Glutamatergic neuron (in vitro differentiated cells): ENCODE results near the gene TMEM127. TPM values are rescaled to one million over a fixed set of nuclear protein-coding genes. Genes with fewer than 3 reads are reported as not detected.
"Not testable (repeated sequence)": the region's sequence is repeated elsewhere in the genome, so short reads cannot be mapped to it uniquely, and the experiment has no call there.

Experiments used
- DNase-seq: peaks from one replicate; pipeline ENCODE4 v3.0.0; 2022
- H3K27ac Mint-ChIP-seq: one replicate; pipeline ENCODE4 v1.8.0; 2020; ENCODE audit warnings: mild to moderate bottlenecking, mixed read lengths, inconsistent platforms; ENCODE audit not compliant: unreplicated experiment
- H3K27me3 Mint-ChIP-seq: one replicate; pipeline ENCODE4 v1.8.0; 2020; ENCODE audit warnings: mild to moderate bottlenecking, moderate library complexity, mixed read lengths, inconsistent platforms; ENCODE audit not compliant: unreplicated experiment
- H3K36me3 Mint-ChIP-seq: one replicate; pipeline ENCODE4 v1.8.0; 2020; ENCODE audit warnings: mild to moderate bottlenecking, mixed read lengths, inconsistent platforms; ENCODE audit not compliant: unreplicated experiment
- H3K4me1 Mint-ChIP-seq: one replicate; pipeline ENCODE4 v1.8.0; 2020; ENCODE audit warnings: mild to moderate bottlenecking, low read depth, mixed read lengths, inconsistent platforms; ENCODE audit not compliant: unreplicated experiment
- H3K4me3 Mint-ChIP-seq: one replicate; pipeline ENCODE4 v1.8.0; 2020; ENCODE audit warnings: mild to moderate bottlenecking, mixed read lengths, inconsistent platforms; ENCODE audit not compliant: unreplicated experiment
- H3K9me3 Mint-ChIP-seq: one replicate; pipeline ENCODE4 v1.8.0; 2020; ENCODE audit warnings: mild to moderate bottlenecking, moderate library complexity, mixed read lengths, inconsistent platforms; ENCODE audit not compliant: unreplicated experiment
- CTCF ChIP-seq: fragments of 200-600 bp; sonication (generic); IDR thresholded peaks from one replicate; pipeline ENCODE4 v1.5.0; 2021; ENCODE audit not compliant: partially characterized antibody, unreplicated experiment
- total RNA-seq: library from RNA; stranded (reverse); fragmentation: NEBNext Ultra II Directional; extraction: Animal tissue kit (Norgen Biotek cat#: 25700); gene quantifications from one replicate; pipeline ENCODE4 v1.2.1, GENCODE V29; 2021; ENCODE audit not compliant: unreplicated experiment

TMEM127 gene
- total RNA-seq, 1 donor from 2014 or later: 32.5 TPM

GRCh38 chr2:96225016-96225533, 40.7 kb downstream of the TMEM127 start:
- TF ChIP-seq CTCF: no peak
- H3K9me3 Mint-ChIP-seq: no peaks in the 10 kb centered on the region
- H3K36me3 Mint-ChIP-seq: no peaks in the 10 kb centered on the region
- no peaks in the 10 kb centered on the region for H3K4me1 Mint-ChIP-seq
- no peak overlapping the region for H3K27ac Mint-ChIP-seq
- H3K27me3 Mint-ChIP-seq: no peaks in the 10 kb centered on the region
- no peak for DNase-seq
- H3K4me3 Mint-ChIP-seq: no peak overlapping the region

- H3K27ac Mint-ChIP-seq, H3K36me3 Mint-ChIP-seq, H3K4me1 Mint-ChIP-seq, H3K27me3 Mint-ChIP-seq, H3K4me3 Mint-ChIP-seq, DNase-seq, H3K9me3 Mint-ChIP-seq: not testable (repeated sequence)
These were observed 44.7 kb downstream of the TMEM127 start for GRCh38 chr2:96221106-96221505.

GRCh38 chr2:96219959-96220358, 45.8 kb downstream of the TMEM127 start:
- H3K36me3 Mint-ChIP-seq, DNase-seq, H3K4me3 Mint-ChIP-seq, H3K9me3 Mint-ChIP-seq, H3K27me3 Mint-ChIP-seq, H3K27ac Mint-ChIP-seq, H3K4me1 Mint-ChIP-seq: not testable (repeated sequence)

GRCh38 chr2:96218508-96219131, 47.2 kb downstream of the TMEM127 start:
- H3K36me3 Mint-ChIP-seq: no peaks in the 10 kb centered on the region
- H3K4me3 Mint-ChIP-seq: no peak overlapping the region
- H3K4me1 Mint-ChIP-seq: no peaks in the 10 kb centered on the region
- H3K9me3 Mint-ChIP-seq: no peaks in the 10 kb centered on the region
- TF ChIP-seq CTCF: no peak
- H3K27ac Mint-ChIP-seq: no peak overlapping the region
- peaks cover 3% of the 10 kb centered on the region for H3K27me3 Mint-ChIP-seq
- DNase-seq: no peak

- H3K36me3 Mint-ChIP-seq: no peaks in the 10 kb centered on the region
- no peak for TF ChIP-seq CTCF
- H3K4me3 Mint-ChIP-seq: no peak overlapping the region
- H3K4me1 Mint-ChIP-seq: peaks cover 2% of the 10 kb centered on the region
- no peak for DNase-seq
- H3K27me3 Mint-ChIP-seq: peaks cover 3% of the 10 kb centered on the region
- no peak overlapping the region for H3K27ac Mint-ChIP-seq
- peaks cover under 1% of the 10 kb centered on the region for H3K9me3 Mint-ChIP-seq
These were observed 51.2 kb downstream of the TMEM127 start for GRCh38 chr2:96214554-96214953.

GRCh38 chr2:96213379-96213778, 52.4 kb downstream of the TMEM127 start:
- H3K4me3 Mint-ChIP-seq: no peak overlapping the region
- no peak overlapping the region for H3K27ac Mint-ChIP-seq
- H3K9me3 Mint-ChIP-seq: peaks cover 1% of the 10 kb centered on the region
- H3K4me1 Mint-ChIP-seq: peaks cover 3% of the 10 kb centered on the region
- TF ChIP-seq CTCF: no peak
- H3K27me3 Mint-ChIP-seq: peaks cover 6% of the 10 kb centered on the region
- DNase-seq: no peak
- no peaks in the 10 kb centered on the region for H3K36me3 Mint-ChIP-seq
